NCI-H345 (cell line): ENCODE measurements around the gene SGPL1.

Experiments used
- DNase-seq: peaks from one replicate; lab custom pipeline; 2025; lab: John Stamatoyannopoulos, UW

Gene SGPL1

GRCh38 chr10:70809726-70810125, 6.0 kb upstream of the SGPL1 start:
- DNase-seq, result no peak

GRCh38 chr10:70810967-70811366, 4.8 kb upstream of the SGPL1 start:
- no peak for DNase-seq

GRCh38 chr10:70811881-70812280, 3.9 kb upstream of the SGPL1 start:
- no peak for DNase-seq

- DNase-seq, result peak; percentile 68
Observed at GRCh38 chr10:70812814-70813213, 2.9 kb upstream of the SGPL1 start.

GRCh38 chr10:70814126-70814525, 1.6 kb upstream of the SGPL1 start:
- no peak for DNase-seq

GRCh38 chr10:70816220-70816894, 609 bp downstream of the SGPL1 start:
- DNase-seq, result peak; percentile 43

GRCh38 chr10:70820976-70821750, 5.4 kb downstream of the SGPL1 start:
- DNase-seq, result no peak

GRCh38 chr10:70822076-70822820, 6.5 kb downstream of the SGPL1 start:
- DNase-seq, result no peak

GRCh38 chr10:70827086-70827757, 11.5 kb downstream of the SGPL1 start:
- DNase-seq, result no peak

- no peak for DNase-seq
Observed at GRCh38 chr10:70828923-70829322, 13.2 kb downstream of the SGPL1 start.

- DNase-seq, result no peak
Observed at GRCh38 chr10:70829543-70829942, 13.8 kb downstream of the SGPL1 start.

GRCh38 chr10:70830164-70830563, 14.4 kb downstream of the SGPL1 start:
- DNase-seq, result no peak

GRCh38 chr10:70832221-70832620, 16.5 kb downstream of the SGPL1 start:
- no peak for DNase-seq

- no peak for DNase-seq
Observed at GRCh38 chr10:70832852-70833528, 17.2 kb downstream of the SGPL1 start.

- DNase-seq, result no peak
Observed at GRCh38 chr10:70833601-70834000, 17.9 kb downstream of the SGPL1 start.

GRCh38 chr10:70834021-70834420, 18.3 kb downstream of the SGPL1 start:
- no peak for DNase-seq

GRCh38 chr10:70834441-70835151, 18.8 kb downstream of the SGPL1 start:
- no peak for DNase-seq

- no peak for DNase-seq
Observed at GRCh38 chr10:70836319-70836718, 20.6 kb downstream of the SGPL1 start.

GRCh38 chr10:70837660-70838059, 21.9 kb downstream of the SGPL1 start:
- no peak for DNase-seq

GRCh38 chr10:70838270-70838805, 22.6 kb downstream of the SGPL1 start:
- no peak for DNase-seq

GRCh38 chr10:70840836-70841235, 25.1 kb downstream of the SGPL1 start:
- DNase-seq, result no peak
